ENCODE results near the gene RGS19. TPM values are rescaled to one million over a fixed set of nuclear protein-coding genes. Genes with fewer than 3 reads are reported as not detected.

RGS19 gene
- polyA plus RNA-seq, 1 donor (not counting 4 experiments of a cell fraction or from before 2014, with no cell fraction given) = 11.8 TPM

DNA sequence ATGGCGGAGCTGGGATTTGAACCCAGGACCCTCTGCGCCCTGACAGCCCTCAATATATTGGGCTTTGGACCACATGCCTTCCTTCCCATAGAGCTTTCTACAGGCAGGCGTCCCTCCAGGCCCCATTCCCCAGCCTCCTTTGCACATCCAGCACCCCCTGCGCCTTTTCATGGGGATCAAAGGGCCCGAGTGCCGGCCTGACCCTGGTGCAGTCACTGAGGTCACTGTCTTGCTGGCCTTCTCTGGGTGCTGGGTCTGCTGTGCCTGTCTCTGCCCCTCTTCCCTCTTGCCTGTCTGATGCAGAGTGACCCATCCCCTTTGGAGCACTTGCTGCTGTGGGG is 2.3 kb upstream of the RGS19 start:
- H3K4me2 ChIP-seq (ENCODE audit: control insufficient read depth, extremely low read depth, insufficient read depth, low read depth, low read length) = no peak overlapping the region
- no peak for TF ChIP-seq EZH2 (IDR thresholded peaks at IDR 0.05; ENCODE audit: low read length)
- TF ChIP-seq, protein P1, sequence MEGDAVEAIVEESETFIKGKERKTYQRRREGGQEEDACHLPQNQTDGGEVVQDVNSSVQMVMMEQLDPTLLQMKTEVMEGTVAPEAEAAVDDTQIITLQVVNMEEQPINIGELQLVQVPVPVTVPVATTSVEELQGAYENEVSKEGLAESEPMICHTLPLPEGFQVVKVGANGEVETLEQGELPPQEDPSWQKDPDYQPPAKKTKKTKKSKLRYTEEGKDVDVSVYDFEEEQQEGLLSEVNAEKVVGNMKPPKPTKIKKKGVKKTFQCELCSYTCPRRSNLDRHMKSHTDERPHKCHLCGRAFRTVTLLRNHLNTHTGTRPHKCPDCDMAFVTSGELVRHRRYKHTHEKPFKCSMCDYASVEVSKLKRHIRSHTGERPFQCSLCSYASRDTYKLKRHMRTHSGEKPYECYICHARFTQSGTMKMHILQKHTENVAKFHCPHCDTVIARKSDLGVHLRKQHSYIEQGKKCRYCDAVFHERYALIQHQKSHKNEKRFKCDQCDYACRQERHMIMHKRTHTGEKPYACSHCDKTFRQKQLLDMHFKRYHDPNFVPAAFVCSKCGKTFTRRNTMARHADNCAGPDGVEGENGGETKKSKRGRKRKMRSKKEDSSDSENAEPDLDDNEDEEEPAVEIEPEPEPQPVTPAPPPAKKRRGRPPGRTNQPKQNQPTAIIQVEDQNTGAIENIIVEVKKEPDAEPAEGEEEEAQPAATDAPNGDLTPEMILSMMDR (optimal IDR thresholded peaks at IDR 0.05 in 1 of 3, IDR thresholded peaks at IDR 0.05 in 1 of 3, conservative IDR thresholded peaks at IDR 0.05 in 1 of 3; ENCODE audit: extremely low read depth in 1 of 3, insufficient read depth in 2 of 3, low read length in 3 of 3) = no peak
- H3K79me2 ChIP-seq (ENCODE audit: control insufficient read depth, insufficient read depth, low read length) = peaks cover 2% of the 10 kb centered on the region
- H3K4me3 ChIP-seq (ENCODE audit: control insufficient read depth in 2 of 3, extremely low read depth in 1 of 3, insufficient read depth in 2 of 3, low read depth in 1 of 3, low read length in 3 of 3) = no peak overlapping the region
- dilution Hi-C loops (cut with MboI; ENCODE audit: extremely low pct_ligation_motif_present, low sequenced_read_pairs) = no loop called here
- peaks cover 19% of the 10 kb centered on the region for H3K4me1 ChIP-seq (ENCODE audit: control insufficient read depth, extremely low read depth, insufficient read depth, low read length)
- H2AFZ ChIP-seq (ENCODE audit: control insufficient read depth, low read length) = no peak overlapping the region
- no peaks in the 10 kb centered on the region for H3K9me3 ChIP-seq (ENCODE audit: control insufficient read depth, low read depth, low read length)
- H3K27me3 ChIP-seq (ENCODE audit: control insufficient read depth, extremely low read depth, insufficient read depth, low read length) = peaks cover 43% of the 10 kb centered on the region
- no peak for DNase-seq (ENCODE audit: low read depth, low spot score)
- no peak overlapping the region for H3K9ac ChIP-seq (ENCODE audit: control insufficient read depth, extremely low read depth, insufficient read depth, low read length)
- H4K20me1 ChIP-seq (ENCODE audit: control insufficient read depth, extremely low read depth, insufficient read depth, low read length) = no peaks in the 10 kb centered on the region
- no peak for FAIRE-seq
- no peaks in the 10 kb centered on the region for H3K36me3 ChIP-seq (ENCODE audit: control insufficient read depth in 2 of 2, extremely low read depth in 1 of 2, insufficient read depth in 2 of 2, low read length in 2 of 2)
- no peak overlapping the region for H3K27ac ChIP-seq (ENCODE audit: control insufficient read depth, insufficient read depth, low read length)
- no peaks in the 10 kb centered on the region for H3K9me1 ChIP-seq (ENCODE audit: control insufficient read depth, extremely low read depth, insufficient read depth, low read length)

DNA sequence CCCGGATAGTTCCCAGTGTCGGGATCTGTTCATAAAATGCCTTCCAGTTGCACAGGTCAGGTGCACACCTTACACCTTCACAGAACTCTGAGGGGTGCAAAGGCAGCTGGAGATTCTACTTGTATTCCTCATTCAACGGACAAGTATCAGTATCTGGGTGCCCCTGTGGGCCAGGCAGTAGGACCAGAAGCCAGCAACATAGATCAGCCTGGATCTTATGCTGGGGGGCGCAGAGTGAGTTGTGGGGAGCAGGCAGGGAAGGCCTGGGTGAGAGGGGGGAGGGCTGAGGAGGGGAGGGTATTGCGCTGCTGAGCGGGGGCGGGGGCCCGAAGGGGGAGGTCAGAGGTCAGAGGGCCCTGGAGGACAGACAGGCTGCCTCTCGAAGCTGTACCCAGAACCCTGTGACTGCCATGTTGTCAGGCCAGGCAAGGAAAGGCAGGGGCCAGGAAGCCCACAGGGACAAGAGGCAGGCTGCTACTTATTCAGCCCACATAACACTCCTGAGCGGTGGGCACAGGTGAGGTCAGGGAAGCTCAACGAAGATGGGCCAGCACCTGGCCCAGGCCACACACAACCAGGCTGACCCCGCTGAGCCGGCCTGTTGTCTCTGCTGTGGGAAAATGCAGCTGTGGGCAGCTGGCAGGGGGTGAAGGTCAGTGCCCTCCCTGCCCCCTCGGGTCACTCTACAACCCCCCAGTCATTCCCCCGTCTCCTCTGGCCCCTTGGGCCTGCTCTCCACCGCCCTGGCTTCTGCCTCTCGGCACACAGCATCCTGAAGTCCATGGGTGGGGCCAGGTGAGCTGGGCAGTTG is 1.7 kb upstream of the RGS19 start:
- H3K36me3 ChIP-seq (ENCODE audit: control insufficient read depth in 2 of 2, extremely low read depth in 1 of 2, insufficient read depth in 2 of 2, low read length in 2 of 2) = peaks cover 0 to 1% of the 10 kb centered on the region in 2 experiments
- H3K4me1 ChIP-seq (ENCODE audit: control insufficient read depth, extremely low read depth, insufficient read depth, low read length) = peaks cover 19% of the 10 kb centered on the region
- H3K4me2 ChIP-seq (ENCODE audit: control insufficient read depth, extremely low read depth, insufficient read depth, low read depth, low read length) = no peak overlapping the region
- H3K27me3 ChIP-seq (ENCODE audit: control insufficient read depth, extremely low read depth, insufficient read depth, low read length) = peaks cover 40% of the 10 kb centered on the region
- H3K27ac ChIP-seq (ENCODE audit: control insufficient read depth, insufficient read depth, low read length) = no peak overlapping the region
- FAIRE-seq = no peak
- no peak overlapping the region for H2AFZ ChIP-seq (ENCODE audit: control insufficient read depth, low read length)
- peaks cover 2% of the 10 kb centered on the region for H3K79me2 ChIP-seq (ENCODE audit: control insufficient read depth, insufficient read depth, low read length)
- no peak for TF ChIP-seq EZH2 (IDR thresholded peaks at IDR 0.05; ENCODE audit: low read length)
- TF ChIP-seq, protein P1 (optimal IDR thresholded peaks at IDR 0.05 in 1 of 3, IDR thresholded peaks at IDR 0.05 in 1 of 3, conservative IDR thresholded peaks at IDR 0.05 in 1 of 3; ENCODE audit: extremely low read depth in 1 of 3, insufficient read depth in 2 of 3, low read length in 3 of 3) = no peak
- H3K9me3 ChIP-seq (ENCODE audit: control insufficient read depth, low read depth, low read length) = no peaks in the 10 kb centered on the region
- no peaks in the 10 kb centered on the region for H3K9me1 ChIP-seq (ENCODE audit: control insufficient read depth, extremely low read depth, insufficient read depth, low read length)
- H3K9ac ChIP-seq (ENCODE audit: control insufficient read depth, extremely low read depth, insufficient read depth, low read length) = no peak overlapping the region
- dilution Hi-C loops (cut with MboI; ENCODE audit: extremely low pct_ligation_motif_present, low sequenced_read_pairs) = no loop called here
- no peak overlapping the region for H3K4me3 ChIP-seq (ENCODE audit: control insufficient read depth in 2 of 3, extremely low read depth in 1 of 3, insufficient read depth in 2 of 3, low read depth in 1 of 3, low read length in 3 of 3)
- no peaks in the 10 kb centered on the region for H4K20me1 ChIP-seq (ENCODE audit: control insufficient read depth, extremely low read depth, insufficient read depth, low read length)
- DNase-seq (ENCODE audit: low read depth, low spot score) = no peak
